Cardiac fibroblast (primary cell): ENCODE results near the gene GVQW3.

Source experiments
- DNase-seq, 2 donors: peaks; one replicate each; pipeline versions ENCODE4 v3.0.0 to v3.0.0-alpha.2; 2010; ENCODE audit warnings: low read depth in 2 of 2
- H3K4me3 ChIP-seq, 2 donors: replicated peaks in 1 of 2; 1 replicate in 1 of 2; 2 replicates in 1 of 2; pipeline ENCODE4 v1.5.1; 2011; ENCODE audit warnings: low read depth in 2 of 2, low read length in 2 of 2, mild to moderate bottlenecking in 2 of 2, moderate library complexity in 1 of 2
- CTCF ChIP-seq: IDR thresholded peaks from one replicate; pipeline ENCODE4 v1.5.1; 2011; ENCODE audit warnings: low read depth, mild to moderate bottlenecking, low read length, inconsistent platforms

GVQW3 gene

GRCh38 chr11:76380159-76380976 is 755 bp upstream of the GVQW3 start:
- no peak for TF ChIP-seq CTCF
- peak; percentile 10 to 23 for DNase-seq

DNA sequence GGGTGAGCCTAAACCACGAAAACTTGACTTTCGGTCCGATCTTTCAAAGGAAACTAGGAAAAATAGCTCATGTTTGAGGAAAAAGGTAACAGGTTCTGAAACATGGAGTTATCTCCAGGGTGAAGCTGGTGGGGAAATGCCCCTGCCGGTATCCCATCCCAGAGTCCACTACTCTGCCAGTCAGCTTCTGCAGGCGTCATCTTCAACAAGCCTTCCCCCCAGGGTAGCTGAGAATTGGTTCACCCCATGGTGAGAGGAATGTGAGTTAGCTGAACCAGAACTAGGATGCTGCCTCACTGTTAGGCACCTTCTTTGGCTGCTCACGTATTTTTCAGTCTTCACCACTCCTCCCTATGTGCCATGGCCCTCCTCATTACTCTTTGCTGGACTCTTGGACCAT is 1.1 kb downstream of the GVQW3 start:
- DNase-seq, result no peak
- TF ChIP-seq CTCF, result no peak
- H3K4me3 ChIP-seq, result no peak overlapping the region

More at GRCh38 chr11:76380159-76380976, 755 bp upstream of the GVQW3 start:
- peak overlapping the region; percentile 76 to 81 for H3K4me3 ChIP-seq

- DNase-seq, result no peak
- no peak for TF ChIP-seq CTCF
- no peak overlapping the region for H3K4me3 ChIP-seq
These were observed 4.8 kb downstream of the GVQW3 start for GRCh38 chr11:76385903-76386302.

- no peak overlapping the region for H3K4me3 ChIP-seq
- DNase-seq, result no peak
- TF ChIP-seq CTCF, result no peak
These were observed 7.3 kb downstream of the GVQW3 start for GRCh38 chr11:76388408-76388807.

GRCh38 chr11:76391021-76391420 is 9.9 kb downstream of the GVQW3 start:
- no peak for TF ChIP-seq CTCF
- H3K4me3 ChIP-seq, result no peak overlapping the region
- no peak for DNase-seq

- no peak for DNase-seq
- no peak overlapping the region for H3K4me3 ChIP-seq
- TF ChIP-seq CTCF, result no peak
These were observed 10.8 kb downstream of the GVQW3 start for GRCh38 chr11:76391811-76392475.
